Glomerular visceral epithelial cell (primary cell): ENCODE data around the gene ELOB.

Source experiments
- DNase-seq: peaks from one replicate; pipeline ENCODE4 v3.0.0-alpha.2; 2016; ENCODE audit errors: extremely low spot score

The ELOB gene

GRCh38 chr16:2777231-2777902 is at the start of gene ELOB:
Gene ELOB, minus strand, starts transcription at chr16:2777280. Its CDS starts 41 bp downstream, at chr16:2777239.
- peak; percentile 82 for DNase-seq

GRCh38 chr16:2825906-2826305 is 48.8 kb upstream of the ELOB start:
- DNase-seq: no peak

GRCh38 chr16:2825049-2825742 is 48.1 kb upstream of the ELOB start:
- no peak for DNase-seq

GRCh38 chr16:2824626-2825025 is 47.5 kb upstream of the ELOB start:
- DNase-seq: no peak

GRCh38 chr16:2822496-2822895 is 45.4 kb upstream of the ELOB start:
- no peak for DNase-seq

GRCh38 chr16:2822158-2822495 is 45.0 kb upstream of the ELOB start:
- no peak for DNase-seq

- no peak for DNase-seq
Measured at GRCh38 chr16:2821487-2822157, 44.5 kb upstream of the ELOB start.

GRCh38 chr16:2820836-2821486 is 43.9 kb upstream of the ELOB start:
- no peak for DNase-seq

- DNase-seq: no peak
Measured at GRCh38 chr16:2819939-2820835, 43.1 kb upstream of the ELOB start.

- no peak for DNase-seq
Measured at GRCh38 chr16:2819179-2819938, 42.3 kb upstream of the ELOB start.

- DNase-seq: no peak
Measured at GRCh38 chr16:2818272-2818876, 41.3 kb upstream of the ELOB start.

- no peak for DNase-seq
Measured at GRCh38 chr16:2817340-2818271, 40.5 kb upstream of the ELOB start.

- no peak for DNase-seq
Measured at GRCh38 chr16:2816751-2817339, 39.8 kb upstream of the ELOB start, which contains the start of gene PRSS21. Gene PRSS21, plus strand, starts transcription at chr16:2817237. Its CDS starts 32 bp downstream, at chr16:2817269.

- DNase-seq: no peak
Measured at GRCh38 chr16:2815299-2815771, 38.3 kb upstream of the ELOB start.

GRCh38 chr16:2814551-2815298 is 37.6 kb upstream of the ELOB start:
- no peak for DNase-seq

- DNase-seq: no peak
Measured at GRCh38 chr16:2813771-2814221, 36.7 kb upstream of the ELOB start.

- DNase-seq: no peak
Measured at GRCh38 chr16:2811703-2812471, 34.8 kb upstream of the ELOB start.
